Measurements from ENCODE around the gene LRP3.
"Not testable (repeated sequence)": the region's sequence is repeated elsewhere in the genome, so short reads cannot be mapped to it uniquely, and the experiment has no call there.

The LRP3 gene

GRCh38 chr19:33204136-33204973, 10.2 kb downstream of the LRP3 start:
- H3K9me3 Mint-ChIP-seq: no peaks in the 10 kb centered on the region
- no peaks in the 10 kb centered on the region for H3K27me3 Mint-ChIP-seq
- H3K4me3 Mint-ChIP-seq: no peak overlapping the region
- no peak overlapping the region for H3K27ac Mint-ChIP-seq
- no peaks in the 10 kb centered on the region for H3K36me3 Mint-ChIP-seq (ENCODE audit: low read depth)
- H3K4me1 Mint-ChIP-seq (ENCODE audit: low read depth): peaks cover 4% of the 10 kb centered on the region

GRCh38 chr19:33205110-33205509, 11.0 kb downstream of the LRP3 start:
- Mint-ChIP-seq H3K27ac (no peak overlapping the region), H3K9me3 (no peaks in the 10 kb centered on the region), H3K4me3 (no peak overlapping the region), H3K36me3 (ENCODE audit: low read depth) (no peaks in the 10 kb centered on the region), H3K27me3 (no peaks in the 10 kb centered on the region), H3K4me1 (ENCODE audit: low read depth) (no peaks in the 10 kb centered on the region)

GRCh38 chr19:33205531-33206260, 11.6 kb downstream of the LRP3 start:
- Mint-ChIP-seq H3K36me3 (ENCODE audit: low read depth) (no peaks in the 10 kb centered on the region), H3K4me3 (no peak overlapping the region), H3K27me3 (no peaks in the 10 kb centered on the region), H3K9me3 (no peaks in the 10 kb centered on the region), H3K4me1 (ENCODE audit: low read depth) (no peaks in the 10 kb centered on the region), H3K27ac (no peak overlapping the region)

- Mint-ChIP-seq H3K9me3 (no peaks in the 10 kb centered on the region), H3K36me3 (ENCODE audit: low read depth) (no peaks in the 10 kb centered on the region)
Observed at GRCh38 chr19:33206261-33207039, 12.3 kb downstream of the LRP3 start.

GRCh38 chr19:33207040-33207620, 13.0 kb downstream of the LRP3 start:
- Mint-ChIP-seq H3K4me1 (ENCODE audit: low read depth) (no peaks in the 10 kb centered on the region), H3K9me3 (no peaks in the 10 kb centered on the region), H3K4me3 (no peak overlapping the region), H3K27me3 (no peaks in the 10 kb centered on the region), H3K27ac (no peak overlapping the region), H3K36me3 (ENCODE audit: low read depth) (no peaks in the 10 kb centered on the region)

More at GRCh38 chr19:33206261-33207039, 12.3 kb downstream of the LRP3 start:
- Mint-ChIP-seq H3K4me3 (no peak overlapping the region), H3K27me3 (no peaks in the 10 kb centered on the region), H3K27ac (no peak overlapping the region), H3K4me1 (ENCODE audit: low read depth) (no peaks in the 10 kb centered on the region)

- no peaks in the 10 kb centered on the region for H3K36me3 Mint-ChIP-seq (ENCODE audit: low read depth)
- H3K4me3 Mint-ChIP-seq: no peak overlapping the region
- H3K4me1 Mint-ChIP-seq (ENCODE audit: low read depth): no peaks in the 10 kb centered on the region
- H3K9me3 Mint-ChIP-seq: no peaks in the 10 kb centered on the region
- H3K27me3 Mint-ChIP-seq: no peaks in the 10 kb centered on the region
- no peak overlapping the region for H3K27ac Mint-ChIP-seq
Observed at GRCh38 chr19:33207903-33208302, 13.8 kb downstream of the LRP3 start.

GRCh38 chr19:33208371-33208895, 14.3 kb downstream of the LRP3 start:
- no peaks in the 10 kb centered on the region for H3K36me3 Mint-ChIP-seq (ENCODE audit: low read depth)
- no peaks in the 10 kb centered on the region for H3K4me1 Mint-ChIP-seq (ENCODE audit: low read depth)
- no peak overlapping the region for H3K27ac Mint-ChIP-seq
- H3K4me3 Mint-ChIP-seq: no peak overlapping the region
- H3K9me3 Mint-ChIP-seq: no peaks in the 10 kb centered on the region
- H3K27me3 Mint-ChIP-seq: no peaks in the 10 kb centered on the region

- no peaks in the 10 kb centered on the region for H3K9me3 Mint-ChIP-seq
- H3K4me1 Mint-ChIP-seq (ENCODE audit: low read depth): no peaks in the 10 kb centered on the region
- no peak overlapping the region for H3K27ac Mint-ChIP-seq
- no peaks in the 10 kb centered on the region for H3K27me3 Mint-ChIP-seq
- no peak overlapping the region for H3K4me3 Mint-ChIP-seq
- no peaks in the 10 kb centered on the region for H3K36me3 Mint-ChIP-seq (ENCODE audit: low read depth)
Observed at GRCh38 chr19:33208904-33209849, 15.0 kb downstream of the LRP3 start.

GRCh38 chr19:33209850-33210230, 15.7 kb downstream of the LRP3 start:
- not testable (repeated sequence) for H3K9me3 Mint-ChIP-seq; H3K27ac Mint-ChIP-seq; H3K36me3 Mint-ChIP-seq (ENCODE audit: low read depth); H3K4me3 Mint-ChIP-seq; H3K4me1 Mint-ChIP-seq (ENCODE audit: low read depth); H3K27me3 Mint-ChIP-seq

GRCh38 chr19:33210266-33210940, 16.3 kb downstream of the LRP3 start:
- Mint-ChIP-seq H3K27ac (no peak overlapping the region), H3K9me3 (no peaks in the 10 kb centered on the region), H3K4me1 (ENCODE audit: low read depth) (no peaks in the 10 kb centered on the region), H3K27me3 (no peaks in the 10 kb centered on the region), H3K36me3 (ENCODE audit: low read depth) (no peaks in the 10 kb centered on the region), H3K4me3 (no peak overlapping the region)

- H3K4me3 Mint-ChIP-seq: no peak overlapping the region
- H3K9me3 Mint-ChIP-seq: no peaks in the 10 kb centered on the region
- H3K27me3 Mint-ChIP-seq: no peaks in the 10 kb centered on the region
- no peak overlapping the region for H3K27ac Mint-ChIP-seq
- H3K4me1 Mint-ChIP-seq (ENCODE audit: low read depth): no peaks in the 10 kb centered on the region
- H3K36me3 Mint-ChIP-seq (ENCODE audit: low read depth): no peaks in the 10 kb centered on the region
Observed at GRCh38 chr19:33211794-33212435, 17.8 kb downstream of the LRP3 start.

- Mint-ChIP-seq H3K36me3 (ENCODE audit: low read depth) (no peaks in the 10 kb centered on the region), H3K4me3 (no peak overlapping the region)
Observed at GRCh38 chr19:33212436-33213172, 18.5 kb downstream of the LRP3 start.

More at GRCh38 chr19:33212436-33213172, 18.5 kb downstream of the LRP3 start:
- no peaks in the 10 kb centered on the region for H3K4me1 Mint-ChIP-seq (ENCODE audit: low read depth)
- H3K9me3 Mint-ChIP-seq: no peaks in the 10 kb centered on the region
- no peak overlapping the region for H3K27ac Mint-ChIP-seq
- no peaks in the 10 kb centered on the region for H3K27me3 Mint-ChIP-seq
